Panc1 (cell line): ENCODE results near the gene GDF7. TPM values are rescaled to one million over a fixed set of nuclear protein-coding genes. Genes with fewer than 3 reads are reported as not detected.

Experiments
- ATAC-seq: fragments of 200-7000 bp; cut with Tn5 transposase; 2 replicates; pipeline ENCODE4 v1.9.1; 2020; ENCODE audit warnings: mild to moderate bottlenecking, moderate library complexity
- BruUV-seq: library from RNA; stranded (reverse); fragments of 400-500 nt; replicated peaks from 2 replicates; lab custom pipeline; 2021; lab: Mats Ljungman, UMichigan
- CTCF ChIA-PET: fragments of 300-600 bp; sonication (Branson Sonifier 250); formaldehyde crosslinking; loops from one replicate; lab custom pipeline; 2022; ENCODE audit warnings: antibody characterized with exemption; lab: Charles Lee
- POLR2A ChIA-PET: fragments of 300-600 bp; sonication (Branson Sonifier 250); formaldehyde crosslinking; loops from one replicate; lab custom pipeline; 2022; ENCODE audit warnings: antibody characterized with exemption; lab: Charles Lee
- DNase-seq: peaks from one replicate; pipeline ENCODE4 v3.0.0-alpha.2; 2010; ENCODE audit warnings: low read depth, low spot score
- H3K27ac ChIP-seq: 2 replicates; pipeline ENCODE4 v1.5.1; 2011; ENCODE audit warnings: mild to moderate bottlenecking, low read length, inconsistent platforms
- H3K27me3 ChIP-seq: fragments of 200-500 bp; sonication (Bioruptor generic); 2 replicates; pipeline ENCODE4 v1.6.0; 2014; ENCODE audit warnings: low read length, inconsistent platforms; ENCODE audit not compliant: control insufficient read depth, insufficient read depth
- H3K36me3 ChIP-seq: fragments of 200-500 bp; sonication (Bioruptor generic); 2 replicates; pipeline ENCODE4 v1.5.1; 2014; ENCODE audit warnings: inconsistent platforms, mild to moderate bottlenecking, low read length, moderate library complexity; ENCODE audit not compliant: control insufficient read depth, insufficient read depth
- H3K4me1 ChIP-seq: 2 replicates; pipeline ENCODE4 v1.5.1; 2011; ENCODE audit warnings: inconsistent platforms, mild to moderate bottlenecking, low read length, moderate library complexity; ENCODE audit not compliant: control insufficient read depth, insufficient read depth
- H3K4me3 ChIP-seq, 2 experiments: 2 replicates each; pipeline ENCODE4 v1.5.1; 2011 to 2012; ENCODE audit warnings: low read depth in 2 of 2, low read length in 2 of 2, mild to moderate bottlenecking in 2 of 2, inconsistent platforms in 1 of 2, moderate library complexity in 1 of 2
- H3K9me3 ChIP-seq: fragments of 200-500 bp; sonication (Bioruptor generic); 2 replicates; pipeline ENCODE4 v1.5.1; 2014; ENCODE audit warnings: low read depth, mild to moderate bottlenecking, inconsistent platforms, low read length, moderate library complexity; ENCODE audit not compliant: control insufficient read depth, insufficient read depth
- CTCF ChIP-seq: fragments of 450-650 bp; IDR thresholded peaks from 2 replicates; pipeline ENCODE4 v1.5.1; 2017; ENCODE audit warnings: mild to moderate bottlenecking
- POLR2AphosphoS5 ChIP-seq: IDR thresholded peaks from 2 replicates; pipeline ENCODE4 v1.6.1; 2012; ENCODE audit warnings: mild to moderate bottlenecking, low read depth, low read length, moderate library complexity
- REST ChIP-seq, 2 experiments: IDR thresholded peaks; 2 replicates each; pipeline ENCODE4 v1.6.1; 2011 to 2012; ENCODE audit warnings: low read depth in 2 of 2, control low read depth in 1 of 2, low read length in 1 of 2, mild to moderate bottlenecking in 1 of 2, moderate library complexity in 1 of 2; ENCODE audit not compliant: insufficient read depth in 1 of 2
- SIN3A ChIP-seq: IDR thresholded peaks from 2 replicates; pipeline ENCODE4 v1.6.1; 2012; ENCODE audit warnings: low read depth, mild to moderate bottlenecking, low read length, moderate library complexity, borderline replicate concordance; ENCODE audit not compliant: insufficient read depth
- TCF7L2 ChIP-seq: IDR thresholded peaks from 2 replicates; pipeline ENCODE4 v1.6.1; 2011; ENCODE audit warnings: mild to moderate bottlenecking, low read depth, low read length, inconsistent platforms
- in situ Hi-C: cut with HindIII; loops from 2 replicates; pipeline ENCODE4 v1.10.0; 2016; ENCODE audit warnings: low sequenced_read_pairs, low pct_unique_long_range_greater_than_20kb
- intact Hi-C: fragments of 100-400 bp; cut with micrococcal nuclease; formaldehyde crosslinking; loops from one replicate; pipeline ENCODE4 v1.10.0; 2022; ENCODE audit not compliant: unreplicated experiment
- total RNA-seq: library from RNA; stranded (reverse); gene quantifications from one replicate; pipeline ENCODE4 v1.2.1, GENCODE V29; 2021; ENCODE audit not compliant: unreplicated experiment

GDF7 gene
- total RNA-seq, 1 experiment from 2014 or later, result not detected

- in situ Hi-C loops, result loop anchor here (25.0 kb wide), 1 partner anchor 209 kb away; the partner anchor contains the start of gene RHOB
Measured at GRCh38 chr2:20646446-20646845, 20.5 kb upstream of the GDF7 start.

GRCh38 chr2:20647211-20647610, 19.7 kb upstream of the GDF7 start:
- CTCF ChIA-PET, result interaction anchor here (0.6 kb wide), 1 partner anchor 203 kb away, joined by 3 read pairs; no protein-coding TSS in a partner anchor
- Histone ChIP-seq H3K27me3 (no peaks in the 10 kb centered on the region), H3K4me3 (no peak overlapping the region), H3K36me3 (no peaks in the 10 kb centered on the region), H3K27ac (no peak overlapping the region), H3K9me3 (no peaks in the 10 kb centered on the region), H3K4me1 (peaks cover 9% of the 10 kb centered on the region)
- DNase-seq (no peak), ATAC-seq (no peak)
- POLR2A ChIA-PET, result no interaction called here
- intact Hi-C loops, result no loop called here
- in situ Hi-C loops, result loop anchor here (25.0 kb wide), 1 partner anchor 210 kb away; the partner anchor contains the start of gene RHOB
- no peak for TF ChIP-seq REST (IDR thresholded peaks at IDR 0.05; ENCODE audit: insufficient read depth in 1 of 2, low read depth in 2 of 2, low read length in 1 of 2)
- TF ChIP-seq SIN3A, result no peak
- no peak for TF ChIP-seq POLR2AphosphoS5
- no peak for TF ChIP-seq CTCF
- no peak for TF ChIP-seq TCF7L2
- BruUV-seq, result no TSS peak

More at GRCh38 chr2:20646446-20646845, 20.5 kb upstream of the GDF7 start:
- Histone ChIP-seq H3K27me3 (no peaks in the 10 kb centered on the region), H3K9me3 (no peaks in the 10 kb centered on the region), H3K4me3 (no peak overlapping the region), H3K36me3 (no peaks in the 10 kb centered on the region), H3K4me1 (peaks cover 5% of the 10 kb centered on the region), H3K27ac (no peak overlapping the region)
- ATAC-seq (no peak), DNase-seq (no peak)
- intact Hi-C loops, result no loop called here
- CTCF ChIA-PET, result interaction anchor here (0.6 kb wide), 1 partner anchor 202 kb away, joined by 3 read pairs; no protein-coding TSS in a partner anchor
- BruUV-seq, result no TSS peak
- TF ChIP-seq SIN3A (no peak), TCF7L2 (no peak), CTCF (no peak), POLR2AphosphoS5 (no peak), REST (IDR thresholded peaks at IDR 0.05; ENCODE audit: insufficient read depth in 1 of 2, low read depth in 2 of 2, low read length in 1 of 2) (no peak)
- POLR2A ChIA-PET, result no interaction called here
